Smooth muscle cell (in vitro differentiated cells): ENCODE data around the gene DNM2. TPM values are rescaled to one million over a fixed set of nuclear protein-coding genes. Genes with fewer than 3 reads are reported as not detected.
"Not testable (repeated sequence)": the region's sequence is repeated elsewhere in the genome, so short reads cannot be mapped to it uniquely, and the experiment has no call there.

Source experiments
- DNase-seq: peaks from one replicate; lab custom pipeline; 2025; ENCODE audit not compliant: unreplicated experiment; lab: John Stamatoyannopoulos, UW
- H2AFZ ChIP-seq: fragments of 200-600 bp; sonication (generic); 2 replicates; pipeline ENCODE4 v1.6.0; 2016; ENCODE audit warnings: antibody characterized with exemption, low read depth, mild to moderate bottlenecking
- H3F3A ChIP-seq: fragments of 200-600 bp; sonication (generic); 2 replicates; pipeline ENCODE4 v1.6.0; 2017; ENCODE audit warnings: antibody characterized with exemption, low read depth
- H3K27ac ChIP-seq: fragments of 200-600 bp; sonication (generic); 2 replicates; pipeline ENCODE4 v1.5.1; 2016; ENCODE audit warnings: low read depth, mild to moderate bottlenecking
- H3K27me3 ChIP-seq: fragments of 200-600 bp; sonication (generic); 2 replicates; pipeline ENCODE4 v1.6.1; 2016; ENCODE audit warnings: low read depth, mild to moderate bottlenecking
- H3K36me3 ChIP-seq: fragments of 200-600 bp; sonication (generic); 2 replicates; pipeline ENCODE4 v1.5.1; 2016; ENCODE audit warnings: low read depth
- H3K4me1 ChIP-seq: fragments of 200-600 bp; sonication (generic); 2 replicates; pipeline ENCODE4 v1.5.1; 2016; ENCODE audit warnings: low read depth
- H3K4me2 ChIP-seq: fragments of 200-600 bp; sonication (generic); 2 replicates; pipeline ENCODE4 v1.6.0; 2016; ENCODE audit warnings: mild to moderate bottlenecking
- H3K4me3 ChIP-seq: fragments of 200-600 bp; sonication (generic); 2 replicates; pipeline ENCODE4 v1.5.1; 2016; ENCODE audit warnings: mild to moderate bottlenecking
- H3K79me2 ChIP-seq: fragments of 200-600 bp; sonication (generic); 2 replicates; pipeline ENCODE4 v1.6.0; 2016; ENCODE audit warnings: low read depth, mild to moderate bottlenecking
- H3K9ac ChIP-seq: fragments of 200-600 bp; sonication (generic); 2 replicates; pipeline ENCODE4 v1.6.0; 2016; ENCODE audit warnings: low read depth
- H3K9me3 ChIP-seq: fragments of 200-600 bp; sonication (generic); replicated peaks from 2 replicates; pipeline ENCODE4 v1.5.1; 2016; ENCODE audit warnings: low read depth
- H4K20me1 ChIP-seq: fragments of 200-600 bp; sonication (generic); 2 replicates; pipeline ENCODE4 v1.6.0; 2016; ENCODE audit warnings: low read depth
- WGBS: methylation state at CpG from one replicate; pipeline ENCODE4 v1.1.7; 2016; ENCODE audit warnings: low lambda C conversion rate; 5-methylcytosine and 5-hydroxymethylcytosine counted together
- polyA plus RNA-seq: library from polyadenylated mRNA; unstranded; fragments of >200 nt; fragmentation: Nextera tagmentation; extraction: Ambion mirVana; gene quantifications from 2 replicates; pipeline ENCODE4 v1.2.1, GENCODE V29; 2016
- total RNA-seq: library from RNA; depleted of rRNA; stranded (reverse); fragments of >200 nt; gene quantifications from 2 replicates; pipeline ENCODE4 v1.2.3, GENCODE V29; 2014
- TF ChIP-seq, protein P1 (sequence below): fragments of 200-600 bp; sonication (generic); IDR thresholded peaks from 2 replicates; pipeline ENCODE4 v1.5.1; 2017; ENCODE audit warnings: borderline replicate concordance, mild to moderate bottlenecking, antibody characterized with exemption; ENCODE audit not compliant: insufficient read depth, poor library complexity, severe bottlenecking

DNM2 gene
- total and polyA plus RNA-seq, 2 experiments from 2014 or later = 65.1 to 93.2 TPM

DNA sequence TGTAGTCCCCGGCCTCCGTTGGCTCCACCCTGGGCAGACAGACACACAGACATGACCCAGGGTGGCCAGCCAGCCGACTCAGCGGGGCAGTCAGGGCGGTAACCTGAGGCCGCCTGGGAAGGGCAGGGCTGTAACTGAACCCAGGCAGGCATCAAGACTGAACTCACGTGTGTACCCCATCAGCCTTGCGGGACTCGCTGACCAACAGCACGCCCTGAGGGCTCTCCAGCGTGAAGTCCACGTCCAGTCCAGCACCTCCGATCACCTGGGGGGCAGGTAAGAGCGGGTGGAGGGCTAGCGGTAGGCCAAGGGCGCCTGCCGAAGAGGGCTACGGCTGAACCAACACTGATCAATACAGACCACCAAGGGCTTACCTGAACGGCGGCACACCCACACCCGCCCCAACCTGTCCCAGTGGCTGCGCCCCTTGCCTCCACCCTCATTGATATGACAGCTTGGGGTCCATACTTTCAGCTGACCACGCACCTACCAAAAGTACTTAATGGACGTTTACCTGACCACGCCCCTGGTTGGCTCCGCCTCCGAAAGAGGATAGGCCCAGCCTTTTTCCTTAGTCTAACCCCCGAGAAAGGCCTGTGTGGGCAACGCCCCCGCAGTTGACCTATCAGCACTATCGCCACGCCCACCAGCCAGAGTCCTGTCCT lies 117.3 kb downstream of the DNM2 start:
- no peak overlapping the region for H3K27ac ChIP-seq
- H3F3A ChIP-seq = peaks cover 11% of the 10 kb centered on the region
- no peaks in the 10 kb centered on the region for H3K79me2 ChIP-seq
- H3K9ac ChIP-seq = no peak overlapping the region
- H3K4me3 ChIP-seq = peak overlapping the region; percentile 61
- H4K20me1 ChIP-seq = no peaks in the 10 kb centered on the region
- no peak overlapping the region for H2AFZ ChIP-seq
- H3K9me3 ChIP-seq = no peaks in the 10 kb centered on the region
- no peaks in the 10 kb centered on the region for H3K27me3 ChIP-seq
- peaks cover 8% of the 10 kb centered on the region for H3K4me1 ChIP-seq
- DNase-seq = no peak
- TF ChIP-seq, protein P1, sequence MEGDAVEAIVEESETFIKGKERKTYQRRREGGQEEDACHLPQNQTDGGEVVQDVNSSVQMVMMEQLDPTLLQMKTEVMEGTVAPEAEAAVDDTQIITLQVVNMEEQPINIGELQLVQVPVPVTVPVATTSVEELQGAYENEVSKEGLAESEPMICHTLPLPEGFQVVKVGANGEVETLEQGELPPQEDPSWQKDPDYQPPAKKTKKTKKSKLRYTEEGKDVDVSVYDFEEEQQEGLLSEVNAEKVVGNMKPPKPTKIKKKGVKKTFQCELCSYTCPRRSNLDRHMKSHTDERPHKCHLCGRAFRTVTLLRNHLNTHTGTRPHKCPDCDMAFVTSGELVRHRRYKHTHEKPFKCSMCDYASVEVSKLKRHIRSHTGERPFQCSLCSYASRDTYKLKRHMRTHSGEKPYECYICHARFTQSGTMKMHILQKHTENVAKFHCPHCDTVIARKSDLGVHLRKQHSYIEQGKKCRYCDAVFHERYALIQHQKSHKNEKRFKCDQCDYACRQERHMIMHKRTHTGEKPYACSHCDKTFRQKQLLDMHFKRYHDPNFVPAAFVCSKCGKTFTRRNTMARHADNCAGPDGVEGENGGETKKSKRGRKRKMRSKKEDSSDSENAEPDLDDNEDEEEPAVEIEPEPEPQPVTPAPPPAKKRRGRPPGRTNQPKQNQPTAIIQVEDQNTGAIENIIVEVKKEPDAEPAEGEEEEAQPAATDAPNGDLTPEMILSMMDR = no peak
- peak overlapping the region; percentile 69 for H3K4me2 ChIP-seq
- H3K36me3 ChIP-seq = no peaks in the 10 kb centered on the region
- 59% methylated on average over 32 of the region's 32 CpGs for WGBS

DNA sequence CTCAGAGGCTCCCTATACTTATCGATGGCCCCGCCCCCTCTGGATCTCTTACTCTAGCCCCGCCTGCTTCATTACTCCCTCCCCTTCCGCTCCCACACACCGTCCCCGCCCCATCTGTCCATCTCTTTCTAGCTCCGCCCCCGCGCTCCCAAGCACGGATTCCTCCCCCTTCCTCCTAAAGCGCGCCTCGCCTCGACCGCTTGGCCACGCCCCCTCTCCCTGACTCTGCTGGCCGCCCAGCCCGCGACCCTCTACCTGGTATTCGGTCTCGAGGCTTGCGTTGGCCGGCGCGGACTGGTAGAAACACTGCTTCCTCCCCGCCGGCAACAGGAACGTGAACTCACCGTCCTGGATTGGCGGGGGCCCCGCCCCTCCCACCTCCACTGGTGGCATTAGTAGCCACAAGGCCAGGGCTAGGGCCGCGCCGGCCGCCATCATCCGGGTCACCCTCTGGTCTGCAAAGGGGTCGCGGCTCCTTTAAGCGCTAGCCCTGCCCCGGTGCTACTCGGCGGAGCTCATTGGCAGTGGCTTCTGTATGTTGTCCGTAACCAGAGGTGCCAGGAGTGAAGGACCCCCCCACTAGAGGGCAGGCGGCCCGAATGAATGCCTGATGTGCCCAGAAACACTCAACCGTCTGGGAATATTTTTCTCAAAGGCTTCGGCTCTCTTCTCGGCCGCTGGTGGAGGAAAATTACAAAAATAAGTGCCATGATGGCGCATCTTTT lies 118.0 kb downstream of the DNM2 start, which contains the start of gene TMED1:
Gene TMED1 (minus strand): TSS at position 459 of the 725 bp plus-strand sequence. CDS start 21 bp downstream, at position 438.
- peak; percentile 97 for DNase-seq
- no peaks in the 10 kb centered on the region for H3K27me3 ChIP-seq
- H3F3A ChIP-seq = peaks cover 11% of the 10 kb centered on the region
- H3K9ac ChIP-seq = peak within 1 kb of the TSS; percentile 82
- H3K4me1 ChIP-seq = peaks cover 8% of the 10 kb centered on the region
- H3K36me3 ChIP-seq = no peaks in the 10 kb centered on the region
- no peaks in the 10 kb centered on the region for H3K9me3 ChIP-seq
- peak within 1 kb of the TSS; percentile 84 for H3K4me2 ChIP-seq
- peak within 1 kb of the TSS; percentile 6 for H2AFZ ChIP-seq
- TF ChIP-seq, protein P1 = peak; percentile 25
- peak within 1 kb of the TSS; percentile 61 for H3K4me3 ChIP-seq
- no peaks in the 10 kb centered on the region for H4K20me1 ChIP-seq
- H3K79me2 ChIP-seq = no peaks in the 10 kb centered on the region
- WGBS = under 1% methylated on average over 46 of the region's 50 CpGs
- H3K27ac ChIP-seq = peak within 1 kb of the TSS; percentile 89

- peak overlapping the region; percentile 82 for H3K9ac ChIP-seq
- H4K20me1 ChIP-seq = no peaks in the 10 kb centered on the region
- peaks cover 8% of the 10 kb centered on the region for H3K4me1 ChIP-seq
- H3K9me3 ChIP-seq = no peaks in the 10 kb centered on the region
- peak overlapping the region; percentile 61 for H3K4me3 ChIP-seq
- peak overlapping the region; percentile 89 for H3K27ac ChIP-seq
- peak overlapping the region; percentile 84 for H3K4me2 ChIP-seq
- WGBS = 44% methylated on average over 38 of the region's 38 CpGs
- H3K79me2 ChIP-seq = no peaks in the 10 kb centered on the region
- TF ChIP-seq, protein P1 = no peak
- H3K27me3 ChIP-seq = no peaks in the 10 kb centered on the region
- H3F3A ChIP-seq = peaks cover 11% of the 10 kb centered on the region
- H2AFZ ChIP-seq = peak overlapping the region; percentile 6
- H3K36me3 ChIP-seq = no peaks in the 10 kb centered on the region
- no peak for DNase-seq
These were observed 118.8 kb downstream of the DNM2 start for GRCh38 chr19:10836479-10837330.

- H4K20me1 ChIP-seq, H3K27me3 ChIP-seq, H3K79me2 ChIP-seq, H3K4me1 ChIP-seq, H3K9ac ChIP-seq, H3K4me3 ChIP-seq, H2AFZ ChIP-seq, H3K36me3 ChIP-seq, DNase-seq, H3K4me2 ChIP-seq, H3K27ac ChIP-seq, H3K9me3 ChIP-seq: not testable (repeated sequence)
- 100% methylated on average over 7 of the region's 7 CpGs for WGBS
- H3F3A ChIP-seq = peaks cover 11% of the 10 kb centered on the region
These were observed 119.8 kb downstream of the DNM2 start for GRCh38 chr19:10837649-10838048.
